Measurements from ENCODE around the gene ADAMTS2. TPM values are rescaled to one million over a fixed set of nuclear protein-coding genes. Genes with fewer than 3 reads are reported as not detected.
"Not testable (repeated sequence)": the region's sequence is repeated elsewhere in the genome, so short reads cannot be mapped to it uniquely, and the experiment has no call there.

Gene ADAMTS2
- total and polyA plus RNA-seq, 2 of the 8 experiments (the other 6 are each of a cell fraction or from before 2014, with no cell fraction given), result 6.6 to 7.3 TPM

- H3K14ac ChIP-seq (ENCODE audit: insufficient read length); H2BK120ac ChIP-seq (replicated peaks; ENCODE audit: low read depth, low read length); H3K18ac ChIP-seq (ENCODE audit: extremely low read depth, low read length); H3K56ac ChIP-seq (replicated peaks; ENCODE audit: insufficient read length, low read depth, low read length); H3K23me2 ChIP-seq (ENCODE audit: low read depth, low read length); H3K27ac ChIP-seq (ENCODE audit: low read depth, low read length); H4K5ac ChIP-seq (ENCODE audit: insufficient read length, low read depth, low read length); H3K9ac ChIP-seq (replicated peaks in 1 of 4; ENCODE audit: extremely low read depth in 1 of 4, low read depth in 3 of 4, low read length in 3 of 4); H2AK5ac ChIP-seq (ENCODE audit: low read depth, low read length); H2BK15ac ChIP-seq (ENCODE audit: low read length); DNase-seq (ENCODE audit: low read depth in 1 of 2, low spot score in 2 of 2); H4K91ac ChIP-seq (replicated peaks; ENCODE audit: insufficient read length, low read length); H2BK5ac ChIP-seq (ENCODE audit: low read depth, low read length); H2AFZ ChIP-seq (ENCODE audit: low read length); H3K4ac ChIP-seq (replicated peaks; ENCODE audit: insufficient read length, low read depth, low read length); FAIRE-seq; H3K4me3 ChIP-seq (ENCODE audit: extremely low read depth in 1 of 4, insufficient read depth in 2 of 4, low read depth in 3 of 4, low read length in 4 of 4); H2BK12ac ChIP-seq (ENCODE audit: low read depth, low read length); H3K4me2 ChIP-seq (ENCODE audit: insufficient read depth in 1 of 2, low read depth in 2 of 2, low read length in 2 of 2); H2BK20ac ChIP-seq (ENCODE audit: low read length); H3K23ac ChIP-seq (ENCODE audit: insufficient read length); H4K8ac ChIP-seq (ENCODE audit: extremely low read depth, insufficient read depth, low read length); H3K36me3 ChIP-seq (ENCODE audit: control insufficient read depth in 2 of 4, insufficient read depth in 4 of 4, low read length in 3 of 4); H4K20me1 ChIP-seq (replicated peaks in 1 of 2; ENCODE audit: control insufficient read depth in 1 of 2, insufficient read depth in 2 of 2, low read length in 2 of 2); H3K9me3 ChIP-seq (ENCODE audit: insufficient read depth in 2 of 2, low read depth in 1 of 2, low read length in 1 of 2); H3K79me2 ChIP-seq (ENCODE audit: control insufficient read depth in 1 of 2, insufficient read depth in 2 of 2, low read length in 2 of 2); H3K79me1 ChIP-seq (ENCODE audit: low read depth, low read length): not testable (repeated sequence)
- CTCF ChIA-PET (ENCODE audit: partially characterized antibody), result interaction anchor here (0.6 to 2.7 kb wide), 6 partner anchors 19 to 181 kb away, joined by 3 to 8 read pairs (median 4); no protein-coding TSS in a partner anchor
- Histone ChIP-seq H3K4me1 (replicated peaks in 1 of 4; ENCODE audit: control insufficient read depth in 3 of 4, insufficient read depth in 4 of 4, low read length in 3 of 4) (peaks cover 0 to 11% (median 3%) of the 10 kb centered on the region in 4 experiments; a peak in 3 of 7 replicates), H3K27me3 (replicated peaks in 1 of 4; ENCODE audit: control insufficient read depth in 3 of 4, extremely low read depth in 1 of 4, insufficient read depth in 3 of 4, low read length in 3 of 4) (peaks cover 0 to 12% (median 8%) of the 10 kb centered on the region in 4 experiments; a peak in 6 of 7 replicates)
- whole genome bisulfite sequencing, 2 experiments (ENCODE audit: extremely low coverage in 1 of 2, insufficient coverage in 1 of 2, insufficient read length in 1 of 2, insufficient replicate concordance in 2 of 2, low coverage in 1 of 2, low lambda C conversion rate in 2 of 2, missing lambda C conversion rate in 1 of 2), result 90% methylated on average over 7 of the region's 7 CpGs; no CpG with 5 or more reads in 1 of the 2 experiments
- POLR2A ChIA-PET (ENCODE audit: partially characterized antibody), result interaction anchor here (0.6 to 0.7 kb wide), 2 partner anchors 58 to 1209 kb away, joined by 3 read pairs; no protein-coding TSS in a partner anchor
Observed at GRCh38 chr5:179324316-179324715, 20.9 kb downstream of the ADAMTS2 start.
